Epithelial cell of esophagus (primary cell): ENCODE measurements around the gene DDN.
A peak's percentile ranks its signal among the peaks of the same experiment; 100 is the strongest.

Experiments
- DNase-seq: peaks from one replicate; pipeline ENCODE4 v3.0.0; 2010; ENCODE audit warnings: low read depth
- H3K4me3 ChIP-seq: 2 replicates; pipeline ENCODE4 v1.5.1; 2011; ENCODE audit warnings: mild to moderate bottlenecking, low read length, control low read depth
- TF ChIP-seq, protein P1 (sequence below): IDR thresholded peaks from 2 replicates; pipeline ENCODE4 v1.5.1; 2011; ENCODE audit warnings: low read depth, mild to moderate bottlenecking, low read length, control low read depth, inconsistent platforms; ENCODE audit not compliant: insufficient read depth; ENCODE audit errors: missing control alignments

Gene DDN

DNA sequence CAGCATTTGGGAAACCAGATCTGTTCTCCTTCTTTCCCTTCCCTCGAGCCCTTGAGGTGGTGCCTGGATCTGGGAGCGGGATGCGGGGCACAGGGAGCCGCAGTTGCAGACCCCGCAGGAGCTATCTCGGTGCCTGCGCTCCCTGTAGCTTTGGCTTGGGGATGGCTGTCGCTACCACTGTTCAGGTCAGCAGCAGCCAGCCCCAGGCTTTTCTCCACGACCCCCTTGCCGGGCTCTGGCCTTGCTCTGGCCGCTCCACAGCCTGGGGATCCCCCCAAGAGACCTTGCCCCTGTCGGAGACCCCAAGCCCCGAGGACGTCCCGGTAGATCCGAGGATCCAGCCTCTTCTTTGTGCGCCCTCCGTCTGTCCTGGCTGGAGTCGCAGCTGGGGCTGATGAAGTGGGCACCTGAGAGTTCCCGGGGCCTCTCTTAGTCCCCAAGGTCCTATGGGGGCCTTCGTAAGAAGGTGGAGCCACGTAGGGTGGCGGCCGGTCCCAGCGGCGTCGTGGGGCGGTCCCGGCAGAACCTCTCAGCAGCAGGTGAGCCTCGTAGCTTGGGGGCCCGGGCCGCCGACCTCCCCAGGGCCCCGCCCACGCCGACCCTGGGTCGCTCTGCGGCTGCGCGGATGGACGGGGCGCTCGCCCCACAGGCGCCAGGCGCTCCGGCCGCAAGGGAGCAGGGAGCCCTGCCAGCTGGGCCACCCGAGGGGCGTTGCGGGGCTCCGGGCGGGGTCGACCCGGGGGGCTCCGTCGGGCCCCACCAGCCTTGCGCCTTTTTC is 1.3 kb downstream of the DDN start:
- TF ChIP-seq, protein P1, sequence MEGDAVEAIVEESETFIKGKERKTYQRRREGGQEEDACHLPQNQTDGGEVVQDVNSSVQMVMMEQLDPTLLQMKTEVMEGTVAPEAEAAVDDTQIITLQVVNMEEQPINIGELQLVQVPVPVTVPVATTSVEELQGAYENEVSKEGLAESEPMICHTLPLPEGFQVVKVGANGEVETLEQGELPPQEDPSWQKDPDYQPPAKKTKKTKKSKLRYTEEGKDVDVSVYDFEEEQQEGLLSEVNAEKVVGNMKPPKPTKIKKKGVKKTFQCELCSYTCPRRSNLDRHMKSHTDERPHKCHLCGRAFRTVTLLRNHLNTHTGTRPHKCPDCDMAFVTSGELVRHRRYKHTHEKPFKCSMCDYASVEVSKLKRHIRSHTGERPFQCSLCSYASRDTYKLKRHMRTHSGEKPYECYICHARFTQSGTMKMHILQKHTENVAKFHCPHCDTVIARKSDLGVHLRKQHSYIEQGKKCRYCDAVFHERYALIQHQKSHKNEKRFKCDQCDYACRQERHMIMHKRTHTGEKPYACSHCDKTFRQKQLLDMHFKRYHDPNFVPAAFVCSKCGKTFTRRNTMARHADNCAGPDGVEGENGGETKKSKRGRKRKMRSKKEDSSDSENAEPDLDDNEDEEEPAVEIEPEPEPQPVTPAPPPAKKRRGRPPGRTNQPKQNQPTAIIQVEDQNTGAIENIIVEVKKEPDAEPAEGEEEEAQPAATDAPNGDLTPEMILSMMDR, result no peak
- no peak for DNase-seq
- H3K4me3 ChIP-seq, result no peak overlapping the region

DNA sequence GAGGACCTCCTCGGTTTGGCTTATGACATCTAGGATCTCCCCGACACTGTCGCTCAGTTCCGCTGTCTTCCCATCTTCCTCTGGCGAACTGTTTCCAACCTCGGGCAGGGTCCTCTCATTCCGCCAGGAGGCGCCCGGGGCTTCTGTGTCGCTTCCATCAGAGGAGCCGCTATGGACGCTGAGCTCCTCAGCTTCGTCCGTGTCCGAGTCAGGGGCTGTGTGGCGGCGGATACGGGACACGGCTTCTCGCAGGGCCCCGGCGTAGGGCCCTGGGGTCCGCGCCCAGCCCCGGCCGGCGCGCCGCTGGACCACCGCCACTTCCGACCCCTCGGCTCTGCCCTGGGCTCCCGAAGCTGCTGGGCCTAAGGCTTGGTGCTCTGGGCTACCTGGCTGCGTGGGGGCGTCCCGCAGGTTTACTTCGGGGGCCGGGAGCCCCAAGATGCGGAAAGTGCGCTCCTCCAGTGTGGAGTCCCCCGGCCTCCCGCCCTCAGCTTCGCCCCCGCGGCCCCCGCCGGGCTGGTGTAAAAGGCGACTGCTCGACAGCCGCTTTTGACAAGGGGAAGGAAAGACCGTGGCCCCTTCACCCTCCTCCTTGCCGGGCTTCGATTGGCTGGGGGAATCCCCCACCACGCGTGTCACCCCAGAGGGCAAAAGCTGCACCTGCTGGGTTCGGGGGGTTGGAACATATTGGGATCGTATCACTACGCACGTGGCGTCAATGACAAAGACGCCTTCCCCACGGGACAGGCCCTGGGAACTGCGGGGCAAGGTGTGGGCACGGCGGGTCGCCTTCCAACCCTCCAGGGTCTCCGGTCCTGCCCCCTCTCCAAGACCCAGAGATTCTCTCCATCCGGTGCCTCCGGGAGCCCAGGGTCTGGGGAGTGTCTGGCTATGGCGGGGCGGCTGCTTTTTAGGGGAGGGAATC is 2.1 kb downstream of the DDN start:
- H3K4me3 ChIP-seq, result peak overlapping the region; percentile 8
- TF ChIP-seq, protein P1, result peak; percentile 83
- peak; percentile 73 for DNase-seq

DNA sequence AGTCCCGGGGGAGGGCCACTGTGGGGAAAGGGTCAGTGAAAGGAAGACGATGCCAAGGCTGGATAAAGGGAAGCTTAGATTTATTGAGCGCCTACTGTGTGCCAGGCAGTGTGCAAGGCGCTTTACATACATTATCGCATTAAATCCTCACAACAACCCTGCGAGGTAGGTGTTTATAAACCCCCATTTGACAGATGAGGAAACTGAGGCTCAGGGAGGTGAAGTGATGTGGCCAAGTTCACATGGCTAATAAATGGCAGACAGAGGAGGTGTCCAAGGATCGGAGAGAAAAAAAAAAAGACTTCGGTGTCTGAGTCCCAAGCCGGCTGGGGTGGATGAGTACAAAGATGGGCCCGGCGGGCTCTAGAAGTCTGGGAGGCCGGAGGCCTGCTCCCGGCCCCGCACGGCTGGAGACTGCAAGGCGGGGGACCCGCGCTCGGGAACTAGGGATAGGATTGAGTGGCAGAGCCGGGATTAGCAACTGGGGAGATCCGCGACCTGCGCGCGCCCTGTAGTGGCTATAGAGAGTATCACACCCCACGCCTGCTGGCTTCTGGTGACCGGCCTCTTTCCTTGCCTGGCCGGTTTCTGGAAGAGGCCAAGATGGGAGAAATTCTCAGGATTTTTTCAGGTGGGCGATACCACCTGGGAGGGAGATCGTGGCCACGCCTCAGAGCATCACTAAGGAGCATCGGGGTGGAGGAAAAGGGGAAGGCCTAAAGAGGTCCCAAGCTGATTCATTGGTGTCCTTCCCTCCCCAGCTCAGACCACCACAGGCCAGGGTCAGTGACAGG is 3.9 kb downstream of the DDN start:
- H3K4me3 ChIP-seq, result peak overlapping the region; percentile 33
- TF ChIP-seq, protein P1, result peak; percentile 82
- DNase-seq, result peak; percentile 83

- no peak overlapping the region for H3K4me3 ChIP-seq
- TF ChIP-seq, protein P1, result no peak
- DNase-seq, result no peak
Observed at GRCh38 chr12:48994224-48995085, 4.7 kb downstream of the DDN start.

GRCh38 chr12:48993787-48994186 is 5.4 kb downstream of the DDN start:
- no peak overlapping the region for H3K4me3 ChIP-seq
- TF ChIP-seq, protein P1, result no peak
- peak; percentile 64 for DNase-seq

GRCh38 chr12:48991247-48992050 is 7.7 kb downstream of the DDN start:
- H3K4me3 ChIP-seq, result no peak overlapping the region
- no peak for DNase-seq
- TF ChIP-seq, protein P1, result no peak
